Lung (tissue), 12 donors: ENCODE results near the gene CNR2. TPM values are rescaled to one million over a fixed set of nuclear protein-coding genes. Genes with fewer than 3 reads are reported as not detected.

Source experiments
- ATAC-seq: fragments of 200-7000 bp; cut with Tn5 transposase; one replicate; pipeline ENCODE4 v1.9.1; 2020; ENCODE audit warnings: moderate number of reproducible peaks; ENCODE audit not compliant: insufficient read depth, low FRiP score
- DNase-seq, 3 donors: peaks; one replicate each; pipeline ENCODE4 v3.0.0-alpha.2; 2013 to 2017
- H3K27ac ChIP-seq, 2 donors: one replicate each; pipeline ENCODE4 v1.5.1; 2013; ENCODE audit warnings: mild to moderate bottlenecking in 2 of 2, moderate library complexity in 2 of 2, control low read depth in 1 of 2, inconsistent platforms in 1 of 2, low read depth in 1 of 2, low read length in 1 of 2
- H3K27me3 ChIP-seq, 3 donors: one replicate each; pipeline ENCODE4 v1.5.1; 2013; ENCODE audit warnings: low read length in 2 of 3; ENCODE audit not compliant: control insufficient read depth in 3 of 3, insufficient read depth in 3 of 3
- H3K36me3 ChIP-seq, 4 donors: one replicate each; pipeline ENCODE4 v1.5.1; 2013; ENCODE audit warnings: low read length in 4 of 4, mild to moderate bottlenecking in 1 of 4, moderate library complexity in 1 of 4; ENCODE audit not compliant: control insufficient read depth in 4 of 4, insufficient read depth in 4 of 4
- H3K4me1 ChIP-seq, 5 donors: one replicate each; pipeline ENCODE4 v1.5.1; 2013; ENCODE audit warnings: low read length in 5 of 5, mild to moderate bottlenecking in 2 of 5, moderate library complexity in 1 of 5; ENCODE audit not compliant: control insufficient read depth in 5 of 5, insufficient read depth in 5 of 5
- H3K4me3 ChIP-seq: one replicate; pipeline ENCODE4 v1.5.1; 2013; ENCODE audit warnings: mild to moderate bottlenecking, control low read depth, moderate library complexity
- H3K9ac ChIP-seq, 2 donors: one replicate each; pipeline ENCODE4 v1.5.1; 2013; ENCODE audit warnings: low read length in 2 of 2, control low read depth in 1 of 2; ENCODE audit not compliant: insufficient read depth in 1 of 2
- H3K9me3 ChIP-seq, 4 donors: one replicate each; pipeline ENCODE4 v1.5.1; 2013; ENCODE audit warnings: low read length in 3 of 4, mild to moderate bottlenecking in 1 of 4, moderate library complexity in 1 of 4; ENCODE audit not compliant: control insufficient read depth in 4 of 4, insufficient read depth in 3 of 4
- WGBS, 2 donors: extraction: QIAGEN DNeasy Blood & Tissue Kit; methylation state at CpG; one replicate each; pipeline ENCODE4 v1.1.7; 2013; 5-methylcytosine and 5-hydroxymethylcytosine counted together
- polyA plus RNA-seq, 2 donors: library from polyadenylated mRNA; stranded (reverse); fragments of 200-250 nt; gene quantifications; one replicate each; pipeline ENCODE4 v1.2.1, GENCODE V29; 2013
- total RNA-seq, 2 donors: library from RNA; depleted of rRNA in 1 of 2; stranded (reverse); fragments of >200 nt in 1 of 2; gene quantifications; one replicate each; pipeline ENCODE4 v1.2.1, GENCODE V29; 2014 to 2021
- TF ChIP-seq, protein P1 (sequence below): IDR thresholded peaks from 2 replicates; pipeline ENCODE4 v1.5.1; 2012; ENCODE audit warnings: mild to moderate bottlenecking; ENCODE audit errors: control extremely low read depth, extremely low read depth
- donor health status: control.
- donor health status: control.
- donor health status: Bipolar disorder and iron deficiency.
- donor health status: healthy.
- donor health status: DM: yes; HTN: yes; CAD: no.

Gene CNR2
- total and polyA plus RNA-seq, 4 donors: 0.04 to 0.46 (median 0.10) TPM

- Histone ChIP-seq H3K9ac (no peak overlapping the region), H3K27me3 (peaks cover 0 to 3% (median 0%) of the 10 kb centered on the region in 3 donors), H3K9me3 (no peaks in the 10 kb centered on the region), H3K27ac (no peak overlapping the region), H3K4me1 (peaks cover 0 to 5% (median 0%) of the 10 kb centered on the region in 5 donors), H3K4me3 (no peak overlapping the region), H3K36me3 (peaks cover 0 to 10% (median 9%) of the 10 kb centered on the region in 4 donors)
- WGBS, 2 donors: 95 to 97% methylated on average over 2 of the region's 2 CpGs
- TF ChIP-seq, protein P1, sequence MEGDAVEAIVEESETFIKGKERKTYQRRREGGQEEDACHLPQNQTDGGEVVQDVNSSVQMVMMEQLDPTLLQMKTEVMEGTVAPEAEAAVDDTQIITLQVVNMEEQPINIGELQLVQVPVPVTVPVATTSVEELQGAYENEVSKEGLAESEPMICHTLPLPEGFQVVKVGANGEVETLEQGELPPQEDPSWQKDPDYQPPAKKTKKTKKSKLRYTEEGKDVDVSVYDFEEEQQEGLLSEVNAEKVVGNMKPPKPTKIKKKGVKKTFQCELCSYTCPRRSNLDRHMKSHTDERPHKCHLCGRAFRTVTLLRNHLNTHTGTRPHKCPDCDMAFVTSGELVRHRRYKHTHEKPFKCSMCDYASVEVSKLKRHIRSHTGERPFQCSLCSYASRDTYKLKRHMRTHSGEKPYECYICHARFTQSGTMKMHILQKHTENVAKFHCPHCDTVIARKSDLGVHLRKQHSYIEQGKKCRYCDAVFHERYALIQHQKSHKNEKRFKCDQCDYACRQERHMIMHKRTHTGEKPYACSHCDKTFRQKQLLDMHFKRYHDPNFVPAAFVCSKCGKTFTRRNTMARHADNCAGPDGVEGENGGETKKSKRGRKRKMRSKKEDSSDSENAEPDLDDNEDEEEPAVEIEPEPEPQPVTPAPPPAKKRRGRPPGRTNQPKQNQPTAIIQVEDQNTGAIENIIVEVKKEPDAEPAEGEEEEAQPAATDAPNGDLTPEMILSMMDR: no peak
- ATAC-seq (no peak), DNase-seq (no peak)
Measured at GRCh38 chr1:23845163-23845562, 68.0 kb downstream of the CNR2 start.

GRCh38 chr1:23843644-23844043 is 69.5 kb downstream of the CNR2 start:
- TF ChIP-seq, protein P1: no peak
- peaks cover 0 to 10% (median 8%) of the 10 kb centered on the region in 4 donors for H3K36me3 ChIP-seq
- H3K9ac ChIP-seq: no peak overlapping the region
- H3K27ac ChIP-seq: no peak overlapping the region
- DNase-seq (no peak), ATAC-seq (no peak)
- no peak overlapping the region for H3K4me3 ChIP-seq
- H3K27me3 ChIP-seq: peaks cover 0 to 3% (median 0%) of the 10 kb centered on the region in 3 donors
- H3K4me1 ChIP-seq: peaks cover 0 to 5% (median 0%) of the 10 kb centered on the region in 5 donors
- no peaks in the 10 kb centered on the region for H3K9me3 ChIP-seq
- WGBS, 2 donors: 87 to 93% methylated on average over 5 of the region's 5 CpGs

DNA sequence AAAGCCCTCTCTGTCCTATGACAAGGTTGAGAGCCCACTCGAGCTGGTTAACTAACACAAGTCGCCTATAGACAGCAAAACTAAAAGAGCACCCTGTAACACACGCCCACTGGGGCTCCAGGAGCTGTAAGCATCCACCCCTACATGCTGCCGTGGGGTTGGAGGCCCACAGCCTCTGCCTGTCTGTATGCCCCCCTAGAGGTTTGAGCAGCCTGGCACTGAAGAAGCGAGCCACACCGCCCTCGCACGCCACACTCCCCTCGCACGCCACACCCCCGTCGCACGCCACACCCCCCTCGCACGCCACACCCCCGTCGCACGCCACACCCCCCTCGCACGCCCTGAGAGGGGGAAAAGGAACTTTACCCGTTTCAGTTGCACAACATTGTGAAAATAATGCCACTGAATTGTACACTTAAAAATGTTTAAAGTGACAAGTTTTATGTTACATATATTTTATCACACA is 74.7 kb downstream of the CNR2 start:
- Histone ChIP-seq H3K9me3 (no peaks in the 10 kb centered on the region), H3K27me3 (peaks cover 0 to 4% (median 3%) of the 10 kb centered on the region in 3 donors), H3K4me1 (peaks cover 0 to 3% (median 0%) of the 10 kb centered on the region in 5 donors), H3K9ac (peak overlapping the region in 1 of 2 donors; percentile 38), H3K4me3 (peak overlapping the region; percentile 21), H3K36me3 (no peaks in the 10 kb centered on the region), H3K27ac (peak overlapping the region in 1 of 2 donors; percentile 31)
- ATAC-seq (peak; percentile 89), DNase-seq (peak; percentile 66 to 73 (median 71))
- TF ChIP-seq, protein P1: no peak
- 1% methylated on average over 21 of the region's 21 CpGs for WGBS, 2 donors

GRCh38 chr1:23837908-23838307 is 75.3 kb downstream of the CNR2 start:
- no peaks in the 10 kb centered on the region for H3K9me3 ChIP-seq
- 21 to 34% methylated on average over 13 of the region's 13 CpGs for WGBS, 2 donors
- DNase-seq: no peak
- ATAC-seq: no peak
- TF ChIP-seq, protein P1: no peak
- H3K4me3 ChIP-seq: no peak overlapping the region
- no peaks in the 10 kb centered on the region for H3K36me3 ChIP-seq
- H3K4me1 ChIP-seq: peaks cover 0 to 3% (median 0%) of the 10 kb centered on the region in 5 donors
- H3K9ac ChIP-seq: no peak overlapping the region
- H3K27me3 ChIP-seq: peaks cover 0 to 4% (median 3%) of the 10 kb centered on the region in 3 donors
- H3K27ac ChIP-seq: no peak overlapping the region
